HCT116 (cell line): ENCODE data around the gene RAB3GAP2. TPM values are rescaled to one million over a fixed set of nuclear protein-coding genes. Genes with fewer than 3 reads are reported as not detected.

Experiments
- ATAC-seq: fragments of 200-7000 bp; cut with Tn5 transposase; 2 replicates; pipeline ENCODE4 v1.9.1; 2020; ENCODE audit warnings: mild to moderate bottlenecking, moderate library complexity
- BruUV-seq: library from RNA; stranded (reverse); fragments of 400-500 nt; replicated peaks from 2 replicates; lab custom pipeline; 2021; lab: Mats Ljungman, UMichigan
- CTCF ChIA-PET: fragments of 300-600 bp; sonication (Branson Sonifier 250); formaldehyde crosslinking; loops from one replicate; lab custom pipeline; 2021; ENCODE audit warnings: antibody characterized with exemption; lab: Charles Lee
- POLR2A ChIA-PET: fragments of 300-600, 350-600 bp; sonication (Branson Sonifier 250); formaldehyde crosslinking; loops from one replicate; lab custom pipeline; 2021; ENCODE audit warnings: antibody characterized with exemption; lab: Charles Lee
- RAD21 ChIA-PET, 2 experiments: fragments of 300-600 bp; sonication (Branson Sonifier 250); formaldehyde crosslinking; loops; one replicate each; lab custom pipeline; 2023; ENCODE audit warnings: low total read pairs in 2 of 2; ENCODE audit not compliant: uncharacterized antibody in 2 of 2, unreplicated experiment in 2 of 2, low non-redundant PET in 1 of 2; lab: Charles Lee
- DNase-seq: peaks from one replicate; pipeline ENCODE4 v3.0.0-alpha.2; 2010; ENCODE audit warnings: low read depth, low spot score
- H2AFZ ChIP-seq: fragments of 200-600 bp; shearing (Covaris generic), sonication (generic); 2 replicates; pipeline ENCODE4 v1.6.1; 2017; ENCODE audit warnings: low read depth, mixed run types, mixed read lengths, antibody characterized with exemption, low read length; ENCODE audit not compliant: poor library complexity, severe bottlenecking
- H3K27ac ChIP-seq: 2 replicates; pipeline ENCODE4 v1.5.1; 2012; ENCODE audit warnings: low read depth, low read length
- H3K27me3 ChIP-seq: fragments of 200-600 bp; sonication (generic); 2 replicates; pipeline ENCODE4 v1.6.1; 2016; ENCODE audit warnings: mixed run types, low read length, mixed read lengths; ENCODE audit not compliant: insufficient read depth
- H3K36me3 ChIP-seq, 2 experiments: fragments of 200-500 bp in 1 of 2; fragments of 200-600 bp in 1 of 2; sonication (Bioruptor generic) in 1 of 2; sonication (generic) in 1 of 2; 2 replicates each; pipeline versions ENCODE4 v1.5.1 to v1.6.1; 2014 to 2016; ENCODE audit warnings: low read length in 2 of 2, inconsistent platforms in 1 of 2, mixed read lengths in 1 of 2, mixed run types in 1 of 2; ENCODE audit not compliant: insufficient read depth in 2 of 2, control insufficient read depth in 1 of 2
- H3K4me1 ChIP-seq, 2 experiments: fragments of 200-600 bp in 1 of 2; sonication (generic) in 1 of 2; 2 replicates each; pipeline versions ENCODE4 v1.5.1 to v1.6.1; 2012 to 2017; ENCODE audit warnings: low read length in 2 of 2, inconsistent platforms in 1 of 2, mild to moderate bottlenecking in 1 of 2, mixed read lengths in 1 of 2, mixed run types in 1 of 2, moderate library complexity in 1 of 2; ENCODE audit not compliant: insufficient read depth in 2 of 2, control insufficient read depth in 1 of 2
- H3K4me2 ChIP-seq: fragments of 200-600 bp; sonication (generic); 2 replicates; pipeline ENCODE4 v1.6.1; 2017; ENCODE audit warnings: mixed run types, low read length, mixed read lengths
- H3K4me3 ChIP-seq, 2 experiments: fragments of 200-600 bp in 1 of 2; sonication (generic) in 1 of 2; replicated peaks in 1 of 2; 2 replicates each; pipeline ENCODE4 v1.5.1; 2011 to 2016; ENCODE audit warnings: low read length in 2 of 2, control low read depth in 1 of 2, low read depth in 1 of 2, mild to moderate bottlenecking in 1 of 2, mixed read lengths in 1 of 2, mixed run types in 1 of 2
- H3K79me2 ChIP-seq: fragments of 200-600 bp; sonication (generic); 2 replicates; pipeline ENCODE4 v1.6.1; 2017; ENCODE audit warnings: mild to moderate bottlenecking, mixed run types, low read length, moderate library complexity, mixed read lengths; ENCODE audit not compliant: insufficient read depth
- H3K9ac ChIP-seq: fragments of 200-600 bp; sonication (generic); 2 replicates; pipeline ENCODE4 v1.6.1; 2016; ENCODE audit warnings: low read length, mixed read lengths
- H3K9me2 ChIP-seq: fragments of 200-600 bp; sonication (generic), shearing (Covaris generic); 2 replicates; pipeline ENCODE4 v1.6.1; 2017; ENCODE audit warnings: mixed run types, mild to moderate bottlenecking, moderate library complexity; ENCODE audit not compliant: insufficient read depth
- H3K9me3 ChIP-seq, 2 experiments: fragments of 200-500 bp in 1 of 2; fragments of 200-600 bp in 1 of 2; sonication (Bioruptor generic) in 1 of 2; sonication (generic) in 1 of 2; 2 replicates each; pipeline ENCODE4 v1.6.1; 2014 to 2017; ENCODE audit warnings: low read length in 2 of 2, mixed read lengths in 2 of 2, inconsistent platforms in 1 of 2, low read depth in 1 of 2, mild to moderate bottlenecking in 1 of 2, mixed run types in 1 of 2, moderate library complexity in 1 of 2; ENCODE audit not compliant: control insufficient read depth in 1 of 2, insufficient read depth in 1 of 2
- H4K20me1 ChIP-seq: fragments of 200-600 bp; sonication (generic), shearing (Covaris generic); 2 replicates; pipeline ENCODE4 v1.6.1; 2017; ENCODE audit warnings: mixed run types, mild to moderate bottlenecking, moderate library complexity; ENCODE audit not compliant: insufficient read depth
- ATF3 ChIP-seq: IDR thresholded peaks from 2 replicates; pipeline ENCODE4 v1.6.1; 2012
- CBX3 ChIP-seq: IDR thresholded peaks from 2 replicates; pipeline ENCODE4 v1.6.1; 2012; ENCODE audit warnings: low read depth
- CEBPB ChIP-seq: IDR thresholded peaks from 2 replicates; pipeline ENCODE4 v1.6.1; 2012; ENCODE audit warnings: low read depth
- CTCF ChIP-seq, 3 experiments: fragments of 200-600 bp in 1 of 3; sonication (generic) in 1 of 3; IDR thresholded peaks in 2 of 3; conservative IDR thresholded peaks in 1 of 3; 2 replicates each; pipeline ENCODE4 v1.5.1; 2012 to 2017; ENCODE audit warnings: low read depth in 2 of 3, low read length in 2 of 3, antibody characterized with exemption in 1 of 3, borderline replicate concordance in 1 of 3, control low read depth in 1 of 3, mild to moderate bottlenecking in 1 of 3, mixed read lengths in 1 of 3, mixed run types in 1 of 3, moderate library complexity in 1 of 3; ENCODE audit not compliant: insufficient read depth in 1 of 3
- EGR1 ChIP-seq: IDR thresholded peaks from 2 replicates; pipeline ENCODE4 v1.6.1; 2012; ENCODE audit warnings: low read depth
- ELF1 ChIP-seq: IDR thresholded peaks from 2 replicates; pipeline ENCODE4 v1.6.1; 2012; ENCODE audit warnings: low read depth, borderline replicate concordance
- EZH2 ChIP-seq: fragments of 200-600 bp; sonication (generic); IDR thresholded peaks from 2 replicates; pipeline ENCODE4 v1.6.1; 2017; ENCODE audit warnings: antibody characterized with exemption, mixed run types
- EZH2phosphoT487 ChIP-seq: fragments of 200-600 bp; IDR thresholded peaks from 2 replicates; pipeline ENCODE4 v1.6.1; 2018; ENCODE audit warnings: antibody characterized with exemption, borderline replicate concordance
- FOSL1 ChIP-seq: IDR thresholded peaks from 2 replicates; pipeline ENCODE4 v1.6.1; 2012; ENCODE audit warnings: low read depth
- JUND ChIP-seq: IDR thresholded peaks from 2 replicates; pipeline ENCODE4 v1.6.1; 2012
- MAX ChIP-seq: IDR thresholded peaks from 2 replicates; pipeline ENCODE4 v1.6.1; 2012
- RAD21 ChIP-seq: IDR thresholded peaks from 2 replicates; pipeline ENCODE4 v1.6.1; 2012; ENCODE audit warnings: low read depth, mild to moderate bottlenecking
- REST ChIP-seq: IDR thresholded peaks from 2 replicates; pipeline ENCODE4 v1.6.1; 2012; ENCODE audit warnings: low read depth
- SIN3A ChIP-seq: IDR thresholded peaks from 2 replicates; pipeline ENCODE4 v1.6.1; 2012; ENCODE audit warnings: low read depth
- SRF ChIP-seq: IDR thresholded peaks from 2 replicates; pipeline ENCODE4 v1.6.1; 2012; ENCODE audit warnings: low read depth
- TCF7L2 ChIP-seq: IDR thresholded peaks from 2 replicates; pipeline ENCODE4 v1.7.0; 2011; ENCODE audit warnings: borderline replicate concordance, inconsistent platforms; ENCODE audit not compliant: insufficient read depth, insufficient read length; ENCODE audit errors: extremely low read depth
- YY1 ChIP-seq: IDR thresholded peaks from 2 replicates; pipeline ENCODE4 v1.6.1; 2011; ENCODE audit warnings: low read length, low read depth, moderate library complexity, mild to moderate bottlenecking; ENCODE audit not compliant: insufficient replicate concordance; ENCODE audit errors: extremely low read depth
- ZBTB33 ChIP-seq: IDR thresholded peaks from 2 replicates; pipeline ENCODE4 v1.6.1; 2011; ENCODE audit warnings: mild to moderate bottlenecking, low read length, moderate library complexity; ENCODE audit not compliant: insufficient replicate concordance; ENCODE audit errors: extremely low read depth
- intact Hi-C: fragments of 100-400 bp; cut with micrococcal nuclease; formaldehyde crosslinking; loops from 2 replicates; pipeline ENCODE4 v1.10.0; 2022
- total RNA-seq: library from RNA; stranded (reverse); gene quantifications from one replicate; pipeline ENCODE4 v1.2.1, GENCODE V29; 2021; ENCODE audit not compliant: unreplicated experiment

RAB3GAP2 gene
- total RNA-seq, 1 experiment from 2014 or later = 32.5 TPM

- no peak for DNase-seq
- no peak overlapping the region for H3K9ac ChIP-seq
- no peak overlapping the region for H2AFZ ChIP-seq
- no peak overlapping the region for H3K4me2 ChIP-seq
- no peaks in the 10 kb centered on the region for H3K36me3 ChIP-seq
- intact Hi-C loops = no loop called here
- no peak for TF ChIP-seq CEBPB
- no peak for TF ChIP-seq EZH2phosphoT487
- no peak for TF ChIP-seq YY1
- TF ChIP-seq ATF3 = no peak
- no peak for TF ChIP-seq EGR1
- TF ChIP-seq JUND = no peak
- TF ChIP-seq CBX3 = no peak
- no peak for TF ChIP-seq FOSL1
- TF ChIP-seq SIN3A = no peak
- no peak for TF ChIP-seq CTCF (IDR thresholded peaks at IDR 0.05 in 2 of 3, conservative IDR thresholded peaks at IDR 0.05 in 1 of 3; ENCODE audit: borderline replicate concordance in 1 of 3, insufficient read depth in 1 of 3, low read depth in 2 of 3, low read length in 2 of 3)
- no peak for TF ChIP-seq EZH2
- TF ChIP-seq MAX = no peak
- no peak for TF ChIP-seq TCF7L2
- no peak for TF ChIP-seq REST
- TF ChIP-seq ZBTB33 = no peak
- TF ChIP-seq ELF1 = no peak
- no peak for TF ChIP-seq RAD21
- TF ChIP-seq SRF = no peak
- TF ChIP-seq, all 23 proteins: peak for 0
- H3K9me2 ChIP-seq = no peaks in the 10 kb centered on the region
- H3K4me1 ChIP-seq = no peaks in the 10 kb centered on the region
- POLR2A ChIA-PET = no interaction called here
- H3K79me2 ChIP-seq = peaks cover 22% of the 10 kb centered on the region
- H4K20me1 ChIP-seq = no peaks in the 10 kb centered on the region
- no peak for ATAC-seq
- H3K27me3 ChIP-seq = no peaks in the 10 kb centered on the region
- RAD21 ChIA-PET = no interaction called here
- no peak overlapping the region for H3K4me3 ChIP-seq
- H3K9me3 ChIP-seq = no peaks in the 10 kb centered on the region
- BruUV-seq = no TSS peak
- CTCF ChIA-PET = interaction anchor here (1.6 to 3.0 kb wide), 2 partner anchors 10 to 11 kb away, joined by 4 to 14 read pairs; no protein-coding TSS in a partner anchor
- H3K27ac ChIP-seq = no peak overlapping the region
Measured at GRCh38 chr1:220229771-220230170, 42.5 kb downstream of the RAB3GAP2 start.
